HepG2 (cell line): Measurements from ENCODE around the gene TUBA4A. TPM values are rescaled to one million over a fixed set of nuclear protein-coding genes. Genes with fewer than 3 reads are reported as not detected.
A peak's percentile ranks its signal among the peaks of the same experiment; 100 is the strongest.

ENCODE experiments used
- ADNP ChIP-seq: sonication (generic); formaldehyde crosslinking; IDR thresholded peaks from 2 replicates; pipeline ENCODE4 v1.4.0; 2020; ENCODE audit warnings: missing genetic modification reagents
- ELF4 ChIP-seq: sonication (generic); formaldehyde crosslinking; IDR thresholded peaks from 2 replicates; pipeline ENCODE4 v1.5.0; 2020; ENCODE audit warnings: missing genetic modification reagents, mild to moderate bottlenecking, moderate library complexity, borderline replicate concordance
- HNRNPK ChIP-seq: fragments of 200-400 bp; formaldehyde crosslinking; IDR thresholded peaks from 2 replicates; pipeline ENCODE4 v1.6.1; 2018; ENCODE audit warnings: low read length, low read depth, moderate library complexity, mild to moderate bottlenecking; ENCODE audit not compliant: poor library complexity, severe bottlenecking
- KLF6 ChIP-seq: IDR thresholded peaks from 2 replicates; pipeline ENCODE4 v1.8.0; 2016; ENCODE audit warnings: missing biosample characterization, missing genetic modification reagents
- MEIS1 ChIP-seq: sonication (generic); formaldehyde crosslinking; IDR thresholded peaks from 2 replicates; pipeline ENCODE4 v1.9.0; 2021; ENCODE audit warnings: mild to moderate bottlenecking, missing genetic modification reagents, moderate library complexity, borderline replicate concordance
- NFE2 ChIP-seq: sonication (generic); formaldehyde crosslinking; IDR thresholded peaks from 2 replicates; pipeline ENCODE4 v1.4.0; 2020; ENCODE audit warnings: missing genetic modification reagents
- SIX4 ChIP-seq: sonication (generic); formaldehyde crosslinking; IDR thresholded peaks from 2 replicates; pipeline ENCODE4 v1.4.0; 2020; ENCODE audit warnings: missing genetic modification reagents
- SP2 ChIP-seq: sonication (generic); formaldehyde crosslinking; IDR thresholded peaks from 2 replicates; pipeline ENCODE4 v1.5.1; 2020; ENCODE audit warnings: mild to moderate bottlenecking, missing genetic modification reagents
- SP4 ChIP-seq: sonication (generic); formaldehyde crosslinking; IDR thresholded peaks from 2 replicates; pipeline ENCODE4 v1.8.1; 2023; ENCODE audit warnings: mild to moderate bottlenecking, missing genetic modification reagents
- YEATS2 ChIP-seq: sonication (generic); formaldehyde crosslinking; IDR thresholded peaks from 2 replicates; pipeline ENCODE4 v1.4.0; 2020; ENCODE audit warnings: missing genetic modification reagents, borderline replicate concordance
- ZNF766 ChIP-seq: sonication (generic); formaldehyde crosslinking; IDR thresholded peaks from 2 replicates; pipeline ENCODE4 v1.5.0; 2020; ENCODE audit warnings: missing genetic modification reagents, borderline replicate concordance
- ZNF776 ChIP-seq: sonication (generic); formaldehyde crosslinking; IDR thresholded peaks from 2 replicates; pipeline ENCODE4 v1.4.0; 2020; ENCODE audit warnings: mild to moderate bottlenecking, missing genetic modification reagents
- polyA plus RNA-seq, 8 experiments: library from polyadenylated mRNA; depleted of rRNA in 3 of 8; stranded (reverse) in 7 of 8; unstranded in 1 of 8; fragments of >200 nt; fragmentation: Illumina TruSeq in 4 of 8; extraction: Trizol in 4 of 8; gene quantifications; 2 replicates each; pipeline versions ENCODE4 v1.2.1 to v1.2.3, GENCODE V29; 2011 to 2016; ENCODE audit warnings: low read depth in 4 of 8, missing spikeins in 1 of 8, mixed read lengths in 1 of 8; ENCODE audit not compliant: insufficient read depth in 1 of 8
- total RNA-seq, 5 experiments: library from RNA; depleted of rRNA; stranded (reverse); fragments of >200 nt; fragmentation: Illumina TruSeq; extraction: Trizol; gene quantifications; 2 replicates each; pipeline ENCODE4 v1.2.3, GENCODE V29; 2016; ENCODE audit warnings: low read depth in 1 of 5
- TF ChIP-seq, protein P1 (sequence below): sonication (generic); formaldehyde crosslinking; IDR thresholded peaks from 2 replicates; pipeline ENCODE4 v1.4.0; 2020; ENCODE audit warnings: missing genetic modification reagents, borderline replicate concordance
- TF ChIP-seq, protein P2 (sequence below): sonication (generic); formaldehyde crosslinking; IDR thresholded peaks from 2 replicates; pipeline ENCODE4 v1.5.0; 2020; ENCODE audit warnings: missing genetic modification reagents
- TF ChIP-seq, protein P3 (sequence below): sonication (generic); formaldehyde crosslinking; IDR thresholded peaks from 2 replicates; pipeline ENCODE4 v1.4.0; 2020; ENCODE audit warnings: missing genetic modification reagents
- TF ChIP-seq, protein P4 (sequence below): IDR thresholded peaks from 2 replicates; pipeline ENCODE4 v1.6.1; 2016; ENCODE audit warnings: low read depth, control low read depth
- TF ChIP-seq, protein P5 (sequence below): sonication (generic); formaldehyde crosslinking; IDR thresholded peaks from 2 replicates; pipeline ENCODE4 v1.4.0; 2020; ENCODE audit warnings: mild to moderate bottlenecking, missing genetic modification reagents

The TUBA4A gene
- total and polyA plus RNA-seq, 2 of the 13 experiments (the other 11 are each of a cell fraction or from before 2014, with no cell fraction given), result 1.3 to 12.7 TPM

DNA sequence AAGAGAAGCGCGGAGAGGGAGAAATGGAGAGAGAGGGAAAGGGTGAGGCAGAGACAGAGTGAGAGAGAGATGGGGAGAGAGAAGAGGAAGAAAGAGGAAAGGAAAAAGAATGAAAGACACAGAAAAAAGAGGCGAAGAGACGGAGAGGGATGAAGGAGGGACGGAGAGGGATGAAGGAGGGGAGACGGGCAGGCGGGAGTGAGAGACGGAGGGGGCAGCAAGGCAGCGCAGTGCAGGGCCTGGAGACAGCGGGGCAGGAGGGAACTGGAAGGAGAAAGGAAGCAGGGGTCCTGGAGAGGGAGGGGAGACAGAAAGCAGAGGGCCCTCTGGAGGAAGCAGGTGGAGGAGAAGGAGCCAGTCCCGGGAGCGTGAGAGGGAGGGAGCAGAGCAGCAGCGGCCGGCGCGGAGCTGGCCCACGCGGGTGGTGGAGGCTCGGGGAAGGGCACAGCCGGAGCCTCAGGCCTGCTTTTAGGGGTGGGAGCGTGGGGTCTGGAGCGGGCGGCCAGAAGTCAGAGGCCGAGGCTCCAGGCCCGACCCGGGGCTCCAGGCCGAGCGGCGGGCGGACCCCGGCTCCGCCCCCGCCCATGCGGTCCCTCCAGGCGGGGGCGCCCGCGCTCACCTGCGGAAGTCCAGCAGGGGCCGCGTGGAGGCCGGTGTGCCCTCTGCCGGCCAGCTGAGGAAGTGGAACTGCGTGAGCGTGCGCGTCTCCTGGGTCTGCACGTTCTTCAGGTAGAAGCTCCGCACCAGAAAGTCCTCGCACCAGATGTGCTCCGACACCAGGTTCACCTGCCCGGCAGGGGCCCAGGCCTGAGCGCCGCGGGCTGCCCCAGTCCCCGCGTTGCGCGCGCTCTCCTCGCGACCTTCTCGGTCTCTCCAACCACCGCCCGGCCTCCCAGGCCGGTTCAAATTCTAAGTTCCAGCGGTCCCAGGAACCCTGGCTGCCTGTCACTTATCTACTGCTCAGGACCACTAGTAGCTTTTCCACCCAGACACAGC lies 40.9 kb upstream of the TUBA4A start (continued):
- TF ChIP-seq NFE2 (CRISPR knock-in tag) (no peak), ZNF776 (CRISPR knock-in tag) (peak; percentile 59; the same call in 1 of the 2 replicates), MEIS1 (CRISPR knock-in tag) (peak; percentile 69; the same call in 1 of the 2 replicates), ADNP (CRISPR knock-in tag) (peak; percentile 11; the same call in 1 of the 2 replicates), ZNF766 (CRISPR knock-in tag) (0 out of 2 replicates have a peak, but pooled peaks have one; percentile 50), YEATS2 (CRISPR knock-in tag) (peak; percentile 81), HNRNPK (peak; percentile 90), SIX4 (CRISPR knock-in tag) (no peak), ELF4 (CRISPR knock-in tag) (0 out of 2 replicates have a peak, but pooled peaks have one; percentile 30), KLF6 (CRISPR knock-in tag) (peak; percentile 90; the same call in 1 of the 2 replicates), SP2 (CRISPR knock-in tag) (no peak), SP4 (peak; percentile 93)
- TF ChIP-seq, protein P1, sequence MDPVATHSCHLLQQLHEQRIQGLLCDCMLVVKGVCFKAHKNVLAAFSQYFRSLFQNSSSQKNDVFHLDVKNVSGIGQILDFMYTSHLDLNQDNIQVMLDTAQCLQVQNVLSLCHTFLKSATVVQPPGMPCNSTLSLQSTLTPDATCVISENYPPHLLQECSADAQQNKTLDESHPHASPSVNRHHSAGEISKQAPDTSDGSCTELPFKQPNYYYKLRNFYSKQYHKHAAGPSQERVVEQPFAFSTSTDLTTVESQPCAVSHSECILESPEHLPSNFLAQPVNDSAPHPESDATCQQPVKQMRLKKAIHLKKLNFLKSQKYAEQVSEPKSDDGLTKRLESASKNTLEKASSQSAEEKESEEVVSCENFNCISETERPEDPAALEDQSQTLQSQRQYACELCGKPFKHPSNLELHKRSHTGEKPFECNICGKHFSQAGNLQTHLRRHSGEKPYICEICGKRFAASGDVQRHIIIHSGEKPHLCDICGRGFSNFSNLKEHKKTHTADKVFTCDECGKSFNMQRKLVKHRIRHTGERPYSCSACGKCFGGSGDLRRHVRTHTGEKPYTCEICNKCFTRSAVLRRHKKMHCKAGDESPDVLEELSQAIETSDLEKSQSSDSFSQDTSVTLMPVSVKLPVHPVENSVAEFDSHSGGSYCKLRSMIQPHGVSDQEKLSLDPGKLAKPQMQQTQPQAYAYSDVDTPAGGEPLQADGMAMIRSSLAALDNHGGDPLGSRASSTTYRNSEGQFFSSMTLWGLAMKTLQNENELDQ (CRISPR knock-in tag), result no peak
- TF ChIP-seq, protein P2, sequence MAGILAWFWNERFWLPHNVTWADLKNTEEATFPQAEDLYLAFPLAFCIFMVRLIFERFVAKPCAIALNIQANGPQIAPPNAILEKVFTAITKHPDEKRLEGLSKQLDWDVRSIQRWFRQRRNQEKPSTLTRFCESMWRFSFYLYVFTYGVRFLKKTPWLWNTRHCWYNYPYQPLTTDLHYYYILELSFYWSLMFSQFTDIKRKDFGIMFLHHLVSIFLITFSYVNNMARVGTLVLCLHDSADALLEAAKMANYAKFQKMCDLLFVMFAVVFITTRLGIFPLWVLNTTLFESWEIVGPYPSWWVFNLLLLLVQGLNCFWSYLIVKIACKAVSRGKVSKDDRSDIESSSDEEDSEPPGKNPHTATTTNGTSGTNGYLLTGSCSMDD, result peak; percentile 49; the same call in 1 of the 2 replicates
- TF ChIP-seq, protein P3, sequence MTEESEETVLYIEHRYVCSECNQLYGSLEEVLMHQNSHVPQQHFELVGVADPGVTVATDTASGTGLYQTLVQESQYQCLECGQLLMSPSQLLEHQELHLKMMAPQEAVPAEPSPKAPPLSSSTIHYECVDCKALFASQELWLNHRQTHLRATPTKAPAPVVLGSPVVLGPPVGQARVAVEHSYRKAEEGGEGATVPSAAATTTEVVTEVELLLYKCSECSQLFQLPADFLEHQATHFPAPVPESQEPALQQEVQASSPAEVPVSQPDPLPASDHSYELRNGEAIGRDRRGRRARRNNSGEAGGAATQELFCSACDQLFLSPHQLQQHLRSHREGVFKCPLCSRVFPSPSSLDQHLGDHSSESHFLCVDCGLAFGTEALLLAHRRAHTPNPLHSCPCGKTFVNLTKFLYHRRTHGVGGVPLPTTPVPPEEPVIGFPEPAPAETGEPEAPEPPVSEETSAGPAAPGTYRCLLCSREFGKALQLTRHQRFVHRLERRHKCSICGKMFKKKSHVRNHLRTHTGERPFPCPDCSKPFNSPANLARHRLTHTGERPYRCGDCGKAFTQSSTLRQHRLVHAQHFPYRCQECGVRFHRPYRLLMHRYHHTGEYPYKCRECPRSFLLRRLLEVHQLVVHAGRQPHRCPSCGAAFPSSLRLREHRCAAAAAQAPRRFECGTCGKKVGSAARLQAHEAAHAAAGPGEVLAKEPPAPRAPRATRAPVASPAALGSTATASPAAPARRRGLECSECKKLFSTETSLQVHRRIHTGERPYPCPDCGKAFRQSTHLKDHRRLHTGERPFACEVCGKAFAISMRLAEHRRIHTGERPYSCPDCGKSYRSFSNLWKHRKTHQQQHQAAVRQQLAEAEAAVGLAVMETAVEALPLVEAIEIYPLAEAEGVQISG (CRISPR knock-in tag), result peak; percentile 93
- TF ChIP-seq, protein P4, sequence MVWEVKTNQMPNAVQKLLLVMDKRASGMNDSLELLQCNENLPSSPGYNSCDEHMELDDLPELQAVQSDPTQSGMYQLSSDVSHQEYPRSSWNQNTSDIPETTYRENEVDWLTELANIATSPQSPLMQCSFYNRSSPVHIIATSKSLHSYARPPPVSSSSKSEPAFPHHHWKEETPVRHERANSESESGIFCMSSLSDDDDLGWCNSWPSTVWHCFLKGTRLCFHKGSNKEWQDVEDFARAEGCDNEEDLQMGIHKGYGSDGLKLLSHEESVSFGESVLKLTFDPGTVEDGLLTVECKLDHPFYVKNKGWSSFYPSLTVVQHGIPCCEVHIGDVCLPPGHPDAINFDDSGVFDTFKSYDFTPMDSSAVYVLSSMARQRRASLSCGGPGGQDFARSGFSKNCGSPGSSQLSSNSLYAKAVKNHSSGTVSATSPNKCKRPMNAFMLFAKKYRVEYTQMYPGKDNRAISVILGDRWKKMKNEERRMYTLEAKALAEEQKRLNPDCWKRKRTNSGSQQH (CRISPR knock-in tag), result peak; percentile 66
- TF ChIP-seq, protein P5, sequence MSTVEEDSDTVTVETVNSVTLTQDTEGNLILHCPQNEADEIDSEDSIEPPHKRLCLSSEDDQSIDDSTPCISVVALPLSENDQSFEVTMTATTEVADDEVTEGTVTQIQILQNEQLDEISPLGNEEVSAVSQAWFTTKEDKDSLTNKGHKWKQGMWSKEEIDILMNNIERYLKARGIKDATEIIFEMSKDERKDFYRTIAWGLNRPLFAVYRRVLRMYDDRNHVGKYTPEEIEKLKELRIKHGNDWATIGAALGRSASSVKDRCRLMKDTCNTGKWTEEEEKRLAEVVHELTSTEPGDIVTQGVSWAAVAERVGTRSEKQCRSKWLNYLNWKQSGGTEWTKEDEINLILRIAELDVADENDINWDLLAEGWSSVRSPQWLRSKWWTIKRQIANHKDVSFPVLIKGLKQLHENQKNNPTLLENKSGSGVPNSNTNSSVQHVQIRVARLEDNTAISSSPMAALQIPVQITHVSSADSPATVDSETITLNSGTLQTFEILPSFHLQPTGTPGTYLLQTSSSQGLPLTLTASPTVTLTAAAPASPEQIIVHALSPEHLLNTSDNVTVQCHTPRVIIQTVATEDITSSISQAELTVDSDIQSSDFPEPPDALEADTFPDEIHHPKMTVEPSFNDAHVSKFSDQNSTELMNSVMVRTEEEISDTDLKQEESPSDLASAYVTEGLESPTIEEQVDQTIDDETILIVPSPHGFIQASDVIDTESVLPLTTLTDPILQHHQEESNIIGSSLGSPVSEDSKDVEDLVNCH (CRISPR knock-in tag), result no peak
